ENCODE results near the gene GATD1. TPM values are rescaled to one million over a fixed set of nuclear protein-coding genes. Genes with fewer than 3 reads are reported as not detected.

Gene GATD1
- total and polyA plus RNA-seq, 10 of the 15 experiments (the other 5 are each of a cell fraction or from before 2014, with no cell fraction given), result 1.2 to 92.6 (median 22.3) TPM

GRCh38 chr11:767238-767637 lies 10.0 kb downstream of the GATD1 start:
- ChIA-PET SMC1A (ENCODE audit: uncharacterized antibody, unreplicated experiment) (no interaction called here), RAD21 (ENCODE audit: unreplicated experiment) (no interaction called here), CTCF (no interaction called here), POLR2A (no interaction called here)
- Histone ChIP-seq H2AFZ (ENCODE audit: control insufficient read depth, low read depth, low read length) (no peak overlapping the region), H3K79me2 (ENCODE audit: control insufficient read depth, insufficient read depth, low read length) (no peaks in the 10 kb centered on the region), H3K4me2 (ENCODE audit: control insufficient read depth, insufficient read depth) (no peak overlapping the region), H3K4me1 (ENCODE audit: control insufficient read depth, insufficient read depth, low read length) (no peaks in the 10 kb centered on the region), H3K9ac (ENCODE audit: control insufficient read depth, insufficient read depth, low read length) (no peak overlapping the region), H3K27ac (ENCODE audit: control insufficient read depth, insufficient read depth) (no peak overlapping the region), H3K4me3 (no peak overlapping the region), H3K27me3 (replicated peaks in 1 of 2; ENCODE audit: control insufficient read depth in 2 of 2, insufficient read depth in 2 of 2, low read length in 1 of 2) (no peaks in the 10 kb centered on the region), H4K20me1 (ENCODE audit: control insufficient read depth, insufficient read depth) (no peaks in the 10 kb centered on the region), H3K9me3 (replicated peaks; ENCODE audit: control insufficient read depth, insufficient read depth, low read length) (no peaks in the 10 kb centered on the region), H3K36me3 (ENCODE audit: control insufficient read depth in 2 of 2, insufficient read depth in 2 of 2, low read length in 1 of 2) (peaks cover 21 to 42% of the 10 kb centered on the region in 2 experiments; a peak in 3 of 4 replicates)
- in situ Hi-C loops (cut with MboI), result no loop called here
- ATAC-seq (no peak), DNase-seq (ENCODE audit: low read depth, low spot score) (no peak), FAIRE-seq (no peak)
- TSS peak; percentile 60 for BruUV-seq (replicated peaks)
- TF ChIP-seq TBL1XR1 (IDR thresholded peaks at IDR 0.05; ENCODE audit: low read depth, low read length) (no peak), FOXM1 (IDR thresholded peaks at IDR 0.05; ENCODE audit: low read depth, low read length) (no peak), YY1 (IDR thresholded peaks at IDR 0.05; ENCODE audit: low read depth, low read length) (no peak), TARDBP (IDR thresholded peaks at IDR 0.05; ENCODE audit: borderline replicate concordance) (no peak)
- intact Hi-C loops (cut with micrococcal nuclease; ENCODE audit: unreplicated experiment), result no loop called here
- WGBS (ENCODE audit: insufficient coverage, insufficient replicate concordance, low lambda C conversion rate, missing lambda C conversion rate), result 90% methylated on average over 11 of the region's 11 CpGs

GRCh38 chr11:766936-767210 lies 10.4 kb downstream of the GATD1 start:
- no peak overlapping the region for H2AFZ ChIP-seq (ENCODE audit: control insufficient read depth, low read depth, low read length)
- SMC1A ChIA-PET (ENCODE audit: uncharacterized antibody, unreplicated experiment), result no interaction called here
- FAIRE-seq (no peak), ATAC-seq (no peak), DNase-seq (ENCODE audit: low read depth, low spot score) (no peak)
- no peak for TF ChIP-seq E4F1 (IDR thresholded peaks at IDR 0.05; ENCODE audit: borderline replicate concordance, partially characterized antibody)
- TF ChIP-seq PAX8 (IDR thresholded peaks at IDR 0.05), result no peak
- TF ChIP-seq NFYA (IDR thresholded peaks at IDR 0.05; ENCODE audit: borderline replicate concordance, low read depth, low read length), result no peak
- no peak for TF ChIP-seq SKIL (IDR thresholded peaks at IDR 0.05; ENCODE audit: low read depth, poor library complexity, severe bottlenecking)
- no peak for TF ChIP-seq ETV6 (conservative IDR thresholded peaks at IDR 0.05 in 1 of 2, IDR thresholded peaks at IDR 0.05 in 1 of 2; ENCODE audit: borderline replicate concordance in 1 of 2, low read depth in 1 of 2)
- no peak for TF ChIP-seq CBFB (IDR thresholded peaks at IDR 0.05; ENCODE audit: low read depth)
- no peak for TF ChIP-seq LARP7 (IDR thresholded peaks at IDR 0.05)
- no peak for TF ChIP-seq CREM (IDR thresholded peaks at IDR 0.05; ENCODE audit: low read depth)
- H3K27ac ChIP-seq (ENCODE audit: control insufficient read depth, insufficient read depth), result no peak overlapping the region
- no peaks in the 10 kb centered on the region for H3K9me3 ChIP-seq (replicated peaks; ENCODE audit: control insufficient read depth, insufficient read depth, low read length)
- WGBS (ENCODE audit: insufficient coverage, insufficient replicate concordance, low lambda C conversion rate, missing lambda C conversion rate), result 97% methylated on average over 2 of the region's 2 CpGs
- no peaks in the 10 kb centered on the region for H3K4me1 ChIP-seq (ENCODE audit: control insufficient read depth, insufficient read depth, low read length)
- POLR2A ChIA-PET, result interaction anchor here (0.6 kb wide), 1 partner anchor 275 kb away, joined by 3 read pairs; no protein-coding TSS in a partner anchor
- no peak overlapping the region for H3K4me2 ChIP-seq (ENCODE audit: control insufficient read depth, insufficient read depth)
- H3K79me2 ChIP-seq (ENCODE audit: control insufficient read depth, insufficient read depth, low read length), result no peaks in the 10 kb centered on the region
- no TSS peak for BruUV-seq (replicated peaks)
- H3K4me3 ChIP-seq, result no peak overlapping the region
- H3K9ac ChIP-seq (ENCODE audit: control insufficient read depth, insufficient read depth, low read length), result no peak overlapping the region
- in situ Hi-C loops (cut with MboI) (no loop called here), intact Hi-C loops (cut with micrococcal nuclease; ENCODE audit: unreplicated experiment) (no loop called here)
- H3K27me3 ChIP-seq (replicated peaks in 1 of 2; ENCODE audit: control insufficient read depth in 2 of 2, insufficient read depth in 2 of 2, low read length in 1 of 2), result no peaks in the 10 kb centered on the region
- RAD21 ChIA-PET (ENCODE audit: unreplicated experiment), result no interaction called here
- peaks cover 24 to 41% of the 10 kb centered on the region in 2 experiments; a peak in 3 of 4 replicates for H3K36me3 ChIP-seq (ENCODE audit: control insufficient read depth in 2 of 2, insufficient read depth in 2 of 2, low read length in 1 of 2)
- CTCF ChIA-PET, result interaction anchor here (0.6 kb wide), 1 partner anchor 32 kb away, joined by 3 read pairs; no protein-coding TSS in a partner anchor
- H4K20me1 ChIP-seq (ENCODE audit: control insufficient read depth, insufficient read depth), result no peaks in the 10 kb centered on the region

All from GM12878 (cell line).